Measurements from ENCODE around the gene UTP3.
"Not testable (repeated sequence)": the region's sequence is repeated elsewhere in the genome, so short reads cannot be mapped to it uniquely, and the experiment has no call there.

UTP3 gene

DNA sequence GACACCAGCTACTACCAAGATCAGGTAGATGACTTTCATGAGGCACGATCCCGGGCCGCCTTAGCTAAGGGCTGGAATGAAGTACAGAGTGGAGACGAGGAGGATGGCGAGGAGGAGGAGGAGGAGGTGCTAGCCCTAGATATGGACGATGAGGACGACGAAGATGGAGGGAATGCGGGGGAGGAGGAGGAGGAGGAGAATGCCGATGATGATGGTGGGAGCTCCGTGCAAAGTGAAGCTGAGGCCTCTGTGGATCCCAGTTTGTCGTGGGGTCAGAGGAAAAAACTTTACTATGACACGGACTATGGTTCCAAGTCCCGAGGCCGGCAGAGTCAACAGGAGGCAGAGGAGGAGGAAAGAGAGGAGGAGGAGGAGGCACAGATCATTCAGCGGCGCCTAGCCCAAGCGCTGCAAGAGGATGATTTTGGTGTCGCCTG, 481 bp downstream of the UTP3 start:
- no peak for DNase-seq (ENCODE audit: low spot score)
- in situ Hi-C loops (cut with MboI; ENCODE audit: low pct_unique_long_range_greater_than_20kb, low sequenced_read_pairs, unreplicated experiment) = no loop called here
- TF ChIP-seq, protein P1, sequence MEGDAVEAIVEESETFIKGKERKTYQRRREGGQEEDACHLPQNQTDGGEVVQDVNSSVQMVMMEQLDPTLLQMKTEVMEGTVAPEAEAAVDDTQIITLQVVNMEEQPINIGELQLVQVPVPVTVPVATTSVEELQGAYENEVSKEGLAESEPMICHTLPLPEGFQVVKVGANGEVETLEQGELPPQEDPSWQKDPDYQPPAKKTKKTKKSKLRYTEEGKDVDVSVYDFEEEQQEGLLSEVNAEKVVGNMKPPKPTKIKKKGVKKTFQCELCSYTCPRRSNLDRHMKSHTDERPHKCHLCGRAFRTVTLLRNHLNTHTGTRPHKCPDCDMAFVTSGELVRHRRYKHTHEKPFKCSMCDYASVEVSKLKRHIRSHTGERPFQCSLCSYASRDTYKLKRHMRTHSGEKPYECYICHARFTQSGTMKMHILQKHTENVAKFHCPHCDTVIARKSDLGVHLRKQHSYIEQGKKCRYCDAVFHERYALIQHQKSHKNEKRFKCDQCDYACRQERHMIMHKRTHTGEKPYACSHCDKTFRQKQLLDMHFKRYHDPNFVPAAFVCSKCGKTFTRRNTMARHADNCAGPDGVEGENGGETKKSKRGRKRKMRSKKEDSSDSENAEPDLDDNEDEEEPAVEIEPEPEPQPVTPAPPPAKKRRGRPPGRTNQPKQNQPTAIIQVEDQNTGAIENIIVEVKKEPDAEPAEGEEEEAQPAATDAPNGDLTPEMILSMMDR (IDR thresholded peaks at IDR 0.05; ENCODE audit: extremely low read depth, insufficient read depth, missing control alignments) = no peak

- no peak for DNase-seq (ENCODE audit: low spot score)
- TF ChIP-seq, protein P1 (IDR thresholded peaks at IDR 0.05; ENCODE audit: extremely low read depth, insufficient read depth, missing control alignments) = no peak
- in situ Hi-C loops (cut with MboI; ENCODE audit: low pct_unique_long_range_greater_than_20kb, low sequenced_read_pairs, unreplicated experiment) = no loop called here
Observed at GRCh38 chr4:70691661-70692060, 3.3 kb downstream of the UTP3 start.

- DNase-seq (ENCODE audit: low spot score); in situ Hi-C loops (cut with MboI; ENCODE audit: low pct_unique_long_range_greater_than_20kb, low sequenced_read_pairs, unreplicated experiment): not testable (repeated sequence)
Observed at GRCh38 chr4:70694633-70695032, 6.3 kb downstream of the UTP3 start.

DNA sequence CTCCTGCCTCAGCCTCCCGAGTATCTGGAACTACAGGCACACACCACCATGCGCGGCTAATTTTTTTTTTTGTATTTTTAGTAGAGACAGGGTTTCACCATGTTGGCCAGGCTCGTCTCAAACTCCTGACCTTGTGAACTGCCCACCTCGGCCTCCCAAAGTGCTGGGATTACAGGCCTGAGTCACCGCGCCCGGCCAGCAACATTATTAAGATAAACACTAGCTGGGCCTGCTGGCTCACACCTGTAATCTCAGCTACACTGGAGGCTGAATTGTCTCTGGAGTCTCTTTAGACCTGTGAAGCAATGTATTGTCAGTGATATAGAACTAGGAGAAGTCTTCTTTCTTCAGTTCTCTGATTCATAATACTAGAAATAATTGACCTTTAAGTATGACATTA, 10.1 kb downstream of the UTP3 start:
- DNase-seq (ENCODE audit: low spot score); in situ Hi-C loops (cut with MboI; ENCODE audit: low pct_unique_long_range_greater_than_20kb, low sequenced_read_pairs, unreplicated experiment): not testable (repeated sequence)

DNA sequence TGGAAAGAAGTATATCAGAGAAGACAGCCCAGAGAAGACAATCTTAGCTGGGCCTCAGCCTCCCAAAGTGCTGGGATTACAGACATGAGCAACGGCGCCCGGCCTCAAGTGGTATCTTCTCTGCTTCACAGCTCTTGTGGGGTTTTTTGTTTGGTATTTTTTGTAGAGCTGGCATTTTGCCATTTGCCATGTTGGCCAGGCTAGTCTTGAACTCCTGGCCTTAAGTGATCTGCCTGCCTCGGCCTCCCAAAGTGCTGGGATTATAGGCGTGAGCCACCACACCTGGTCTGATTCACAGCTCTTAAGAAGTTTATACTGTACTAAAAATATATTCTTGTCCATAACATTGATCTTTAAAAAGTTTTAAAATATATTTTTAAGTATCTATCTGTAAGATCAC, 12.4 kb downstream of the UTP3 start:
- TF ChIP-seq, protein P1 (IDR thresholded peaks at IDR 0.05; ENCODE audit: extremely low read depth, insufficient read depth, missing control alignments) = no peak
- no peak for DNase-seq (ENCODE audit: low spot score)
- in situ Hi-C loops (cut with MboI; ENCODE audit: low pct_unique_long_range_greater_than_20kb, low sequenced_read_pairs, unreplicated experiment) = no loop called here

DNA sequence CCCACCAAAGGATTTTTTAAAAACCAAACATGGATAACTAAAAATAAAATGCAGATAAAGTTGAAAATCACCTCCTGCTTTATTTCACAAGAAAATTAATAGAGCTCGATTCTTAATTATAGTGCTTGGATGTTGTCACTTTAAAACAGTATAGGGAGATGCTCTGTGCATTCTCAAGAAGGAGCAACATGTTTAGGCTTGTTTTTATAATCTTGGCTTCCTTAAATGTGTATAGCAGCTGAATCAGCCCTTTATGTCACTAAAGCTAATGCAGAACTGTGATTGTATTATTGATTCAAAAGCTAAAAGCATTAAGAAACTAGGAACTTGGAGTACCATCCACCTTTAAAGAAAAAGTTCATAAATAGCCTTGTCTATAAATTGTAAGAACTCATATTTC, 12.9 kb downstream of the UTP3 start:
- TF ChIP-seq, protein P1 (IDR thresholded peaks at IDR 0.05; ENCODE audit: extremely low read depth, insufficient read depth, missing control alignments) = no peak
- in situ Hi-C loops (cut with MboI; ENCODE audit: low pct_unique_long_range_greater_than_20kb, low sequenced_read_pairs, unreplicated experiment) = no loop called here
- DNase-seq (ENCODE audit: low spot score) = no peak

GRCh38 chr4:70702592-70702991, 14.3 kb downstream of the UTP3 start:
- DNase-seq (ENCODE audit: low spot score); in situ Hi-C loops (cut with MboI; ENCODE audit: low pct_unique_long_range_greater_than_20kb, low sequenced_read_pairs, unreplicated experiment): not testable (repeated sequence)

DNA sequence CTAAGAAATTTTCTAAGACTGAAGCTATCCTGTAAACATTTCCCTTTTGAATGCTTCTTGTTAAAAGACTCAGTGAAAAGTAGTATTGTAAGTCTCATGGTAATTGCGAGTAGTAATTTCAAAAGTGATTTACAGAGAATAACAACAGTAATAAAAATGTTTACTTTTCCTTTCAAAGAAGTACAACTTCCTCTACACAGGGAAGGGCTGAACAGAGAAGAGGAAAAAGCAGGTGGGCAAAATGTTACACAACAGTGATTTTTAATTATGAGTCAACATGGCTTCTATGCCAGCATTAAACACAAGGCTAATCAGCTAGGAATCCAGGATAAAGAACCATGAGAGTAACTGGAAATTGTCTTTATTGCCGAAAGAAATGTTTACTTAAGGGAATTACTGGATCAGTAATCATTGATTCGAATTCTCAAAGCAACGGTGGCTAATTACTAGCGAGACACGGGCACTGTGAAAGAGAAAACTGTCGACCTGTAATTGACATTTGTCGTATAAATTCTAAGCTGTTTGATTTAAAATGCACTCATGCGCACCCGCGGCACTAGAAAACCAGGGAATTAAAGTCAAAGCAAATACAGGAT, 15.4 kb downstream of the UTP3 start:
- in situ Hi-C loops (cut with MboI; ENCODE audit: low pct_unique_long_range_greater_than_20kb, low sequenced_read_pairs, unreplicated experiment) = no loop called here
- TF ChIP-seq, protein P1 (IDR thresholded peaks at IDR 0.05; ENCODE audit: extremely low read depth, insufficient read depth, missing control alignments) = no peak
- peak; percentile 20 for DNase-seq (ENCODE audit: low spot score)
